GM12878 (cell line): ENCODE results near the gene RAPGEF4. TPM values are rescaled to one million over a fixed set of nuclear protein-coding genes. Genes with fewer than 3 reads are reported as not detected.

ENCODE experiments used
- ATAC-seq: fragments of 200-7000 bp; cut with Tn5 transposase; 3 replicates; pipeline ENCODE4 v1.9.1; 2020; ENCODE audit warnings: mild to moderate bottlenecking, moderate library complexity
- BruUV-seq: library from RNA; stranded (reverse); fragments of 400-500 nt; replicated peaks from 2 replicates; lab custom pipeline; 2021; lab: Mats Ljungman, UMichigan
- CTCF ChIA-PET: fragments of 300-600 bp; sonication (Branson Sonifier 250); formaldehyde crosslinking; extraction: SDS; loops from one replicate; lab custom pipeline; 2021; ENCODE audit warnings: inconsistent platforms; lab: Yijun Ruan, JAX
- POLR2A ChIA-PET: fragments of 350-600 bp; formaldehyde crosslinking; extraction: SDS; loops from one replicate; lab custom pipeline; 2021; ENCODE audit warnings: inconsistent platforms; lab: Charles Lee
- RAD21 ChIA-PET: fragments of 300-600 bp; sonication (Branson Sonifier 250); formaldehyde crosslinking; loops from one replicate; lab custom pipeline; 2023; ENCODE audit warnings: antibody characterized with exemption; ENCODE audit not compliant: unreplicated experiment; lab: Charles Lee
- SMC1A ChIA-PET: fragments of 300-600 bp; sonication (Branson Sonifier 250); formaldehyde crosslinking; loops from one replicate; lab custom pipeline; 2023; ENCODE audit not compliant: unreplicated experiment, uncharacterized antibody; lab: Charles Lee
- DNase-seq: peaks from one replicate; pipeline ENCODE4 v3.0.0-alpha.2; 2011; ENCODE audit warnings: low read depth, low spot score
- FAIRE-seq: peaks from 3 replicates; lab custom pipeline; 2011; peaks lifted over from hg19 to GRCh38; lab: Jason Lieb, UNC
- H2AFZ ChIP-seq: 2 replicates; pipeline ENCODE4 v1.6.0; 2011; ENCODE audit warnings: low read depth, low read length, control low read depth; ENCODE audit not compliant: control insufficient read depth
- H3K27ac ChIP-seq: 2 replicates; pipeline ENCODE4 v1.5.1; 2011; ENCODE audit warnings: control low read depth; ENCODE audit not compliant: control insufficient read depth, insufficient read depth
- H3K27me3 ChIP-seq, 2 experiments: replicated peaks in 1 of 2; 2 replicates each; pipeline versions ENCODE4 v1.6.0 to v1.6.1; 2011; ENCODE audit warnings: low read length in 1 of 2; ENCODE audit not compliant: control insufficient read depth in 2 of 2, insufficient read depth in 2 of 2
- H3K36me3 ChIP-seq, 2 experiments: 2 replicates each; pipeline ENCODE4 v1.5.1; 2011; ENCODE audit warnings: low read length in 1 of 2; ENCODE audit not compliant: control insufficient read depth in 2 of 2, insufficient read depth in 2 of 2
- H3K4me1 ChIP-seq: 2 replicates; pipeline ENCODE4 v1.6.1; 2011; ENCODE audit warnings: mild to moderate bottlenecking, low read length, moderate library complexity, mixed read lengths; ENCODE audit not compliant: control insufficient read depth, insufficient read depth
- H3K4me2 ChIP-seq: 2 replicates; pipeline ENCODE4 v1.6.0; 2011; ENCODE audit warnings: control low read depth; ENCODE audit not compliant: control insufficient read depth, insufficient read depth
- H3K4me3 ChIP-seq: fragments of 200-600 bp; sonication (generic); 2 replicates; pipeline ENCODE4 v1.5.1; 2016
- H3K79me2 ChIP-seq: 2 replicates; pipeline ENCODE4 v1.6.0; 2011; ENCODE audit warnings: low read length; ENCODE audit not compliant: control insufficient read depth, insufficient read depth
- H3K9ac ChIP-seq: 2 replicates; pipeline ENCODE4 v1.8.0; 2011; ENCODE audit warnings: low read length, control low read depth, mixed read lengths; ENCODE audit not compliant: control insufficient read depth, insufficient read depth
- H3K9me3 ChIP-seq: replicated peaks from 3 replicates; pipeline ENCODE4 v1.5.1; 2011; ENCODE audit warnings: mild to moderate bottlenecking, low read length; ENCODE audit not compliant: control insufficient read depth, insufficient read depth
- H4K20me1 ChIP-seq: 2 replicates; pipeline ENCODE4 v1.6.0; 2011; ENCODE audit not compliant: control insufficient read depth, insufficient read depth
- ATF2 ChIP-seq: IDR thresholded peaks from 2 replicates; pipeline ENCODE4 v1.6.1; 2012; ENCODE audit warnings: low read length, inconsistent platforms
- EP300 ChIP-seq, 2 experiments: fragments of 150-350 bp in 1 of 2; IDR thresholded peaks; 2 replicates each; pipeline ENCODE4 v1.6.1; 2011 to 2012; ENCODE audit warnings: low read depth in 2 of 2, low read length in 2 of 2, borderline replicate concordance in 1 of 2, improper control_type of control experiment in 1 of 2, inconsistent platforms in 1 of 2; ENCODE audit not compliant: control insufficient read depth in 1 of 2
- HDAC6 ChIP-seq: fragments of 200-600 bp; sonication (generic); IDR thresholded peaks from one replicate; pipeline ENCODE4 v1.8.0; 2017; ENCODE audit warnings: antibody characterized with exemption; ENCODE audit not compliant: unreplicated experiment
- KAT2A ChIP-seq: conservative IDR thresholded peaks from 2 replicates; pipeline ENCODE4 v1.6.1; 2011; ENCODE audit warnings: low read depth, low read length; ENCODE audit not compliant: control insufficient read depth
- SREBF1 ChIP-seq: IDR thresholded peaks from 2 replicates; pipeline ENCODE4 v1.6.1; 2012; ENCODE audit warnings: mild to moderate bottlenecking, low read length
- TARDBP ChIP-seq: IDR thresholded peaks from 2 replicates; pipeline ENCODE4 v1.6.1; 2016; ENCODE audit warnings: borderline replicate concordance
- ZNF592 ChIP-seq: fragments of 450-650 bp; IDR thresholded peaks from 2 replicates; pipeline ENCODE4 v1.6.1; 2017; ENCODE audit warnings: mild to moderate bottlenecking, moderate library complexity
- ZZZ3 ChIP-seq: IDR thresholded peaks from 2 replicates; pipeline ENCODE4 v1.6.1; 2011; ENCODE audit warnings: low read depth; ENCODE audit not compliant: control insufficient read depth, insufficient read length
- WGBS: methylation state at CpG from one replicate; pipeline ENCODE4 v1.1.6; 2016; ENCODE audit warnings: low lambda C conversion rate; ENCODE audit not compliant: insufficient replicate concordance, insufficient coverage; ENCODE audit errors: missing lambda C conversion rate; 5-methylcytosine and 5-hydroxymethylcytosine counted together
- in situ Hi-C: fragments of 300-500 bp; cut with MboI; formaldehyde crosslinking; loops from 9 replicates; pipeline ENCODE4 v1.14.3; 2018; ENCODE audit warnings: mixed read lengths
- intact Hi-C: fragments of 100-400 bp; cut with micrococcal nuclease; formaldehyde crosslinking; loops from one replicate; pipeline ENCODE4 v1.14.2; 2022; ENCODE audit not compliant: unreplicated experiment
- polyA plus RNA-seq, 11 experiments: library from polyadenylated mRNA; depleted of rRNA in 4 of 11; unstranded in 6 of 11; stranded (reverse) in 5 of 11; fragments of >200 nt; fragmentation: Nextera tagmentation in 4 of 11; fragmentation: Illumina TruSeq in 1 of 11; extraction: Ambion mirVana in 4 of 11; extraction: Trizol in 1 of 11; gene quantifications; 1 replicate in 1 of 11; 2 replicates in 10 of 11; pipeline versions ENCODE4 v1.2.1 to v1.2.3, GENCODE V29; 2011 to 2016; ENCODE audit warnings: inconsistent platforms in 2 of 11, missing spikeins in 2 of 11, low read depth in 1 of 11
- total RNA-seq, 4 experiments: library from RNA; depleted of rRNA in 3 of 4; stranded (reverse); fragments of >200 nt in 3 of 4; fragmentation: Illumina TruSeq in 1 of 4; extraction: Trizol in 1 of 4; gene quantifications; 2 replicates each; pipeline versions ENCODE4 v1.2.1 to v1.2.3, GENCODE V29; 2013 to 2021
- TF ChIP-seq, protein P1 (sequence below): fragments of 450-650 bp; IDR thresholded peaks from 2 replicates; pipeline ENCODE4 v1.6.1; 2016; ENCODE audit warnings: mild to moderate bottlenecking, moderate library complexity, borderline replicate concordance

The RAPGEF4 gene
- total and polyA plus RNA-seq, 10 of the 15 experiments (the other 5 are each of a cell fraction or from before 2014, with no cell fraction given), result 0.18 TPM; not detected in 8

DNA sequence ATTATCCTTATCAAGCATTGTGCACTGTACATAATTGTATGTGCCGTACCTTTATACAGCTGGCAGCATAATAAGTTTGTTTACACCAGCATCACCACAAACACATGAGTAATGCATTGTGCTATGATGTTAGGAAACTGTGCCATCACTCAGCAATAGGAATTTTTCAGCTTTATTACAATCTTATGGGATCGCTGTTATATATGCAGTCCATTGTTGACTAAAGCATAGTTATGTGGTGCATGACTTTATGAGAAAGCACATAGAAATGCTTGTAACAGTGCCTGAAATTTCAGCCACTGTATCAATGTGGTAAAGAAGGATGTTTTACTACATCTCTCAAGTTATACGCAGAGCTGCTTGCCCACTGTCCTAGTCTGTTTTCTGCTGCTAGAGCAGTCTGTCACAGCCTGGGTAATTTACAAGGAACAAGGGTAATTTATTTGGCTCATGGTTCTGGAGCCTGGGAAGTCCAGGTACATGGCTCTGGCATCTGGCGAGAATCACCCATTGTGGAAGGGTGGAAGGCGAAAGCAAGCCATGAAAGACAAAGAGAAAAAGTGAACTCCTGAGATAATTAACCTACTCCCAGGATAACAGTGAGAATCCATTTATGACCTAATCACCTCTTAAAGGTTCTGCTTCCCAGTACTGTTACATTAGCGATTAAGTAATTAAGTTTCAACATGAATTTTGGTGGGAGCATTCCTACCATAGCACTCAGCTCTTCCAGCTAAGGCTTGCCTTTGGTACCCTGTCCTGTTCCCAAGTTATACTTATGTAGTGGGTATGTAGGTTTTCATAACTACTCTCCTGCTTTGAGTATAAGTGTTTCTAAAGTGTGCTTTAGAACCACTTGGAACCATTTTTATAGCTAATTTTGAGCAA is 344.6 kb downstream of the RAPGEF4 start:
- intact Hi-C loops (loop anchor here (5.0 kb wide), 1 partner anchor 277 kb away; no protein-coding TSS in a partner anchor), in situ Hi-C loops (no loop called here)
- Histone ChIP-seq H2AFZ (no peak overlapping the region), H3K79me2 (peaks cover 30% of the 10 kb centered on the region), H3K36me3 (no peaks in the 10 kb centered on the region), H4K20me1 (no peaks in the 10 kb centered on the region), H3K4me2 (no peak overlapping the region), H3K4me1 (peaks cover 3% of the 10 kb centered on the region), H3K9me3 (no peaks in the 10 kb centered on the region; the same call in 2 of the 3 replicates), H3K9ac (no peak overlapping the region), H3K27ac (no peak overlapping the region), H3K27me3 (no peaks in the 10 kb centered on the region), H3K4me3 (no peak overlapping the region; the same call in 1 of the 2 replicates)
- ATAC-seq (no peak), FAIRE-seq (no peak), DNase-seq (no peak)
- CTCF ChIA-PET, result interaction anchor here (1.1 kb wide), 1 partner anchor 11 kb away, joined by 4 read pairs; no protein-coding TSS in a partner anchor
- BruUV-seq, result no TSS peak
- RAD21 ChIA-PET, result no interaction called here
- SMC1A ChIA-PET, result interaction anchor here (1.6 kb wide), 1 partner anchor 11 kb away, joined by 3 read pairs; no protein-coding TSS in a partner anchor
- POLR2A ChIA-PET, result no interaction called here
- over 99% methylated on average over 6 of the region's 6 CpGs for WGBS
- TF ChIP-seq SREBF1 (no peak), HDAC6 (no peak), ZNF592 (no peak), ZZZ3 (no peak), EP300 (IDR thresholded peaks at IDR 0.05; ENCODE audit: borderline replicate concordance in 1 of 2, control insufficient read depth in 1 of 2, low read depth in 2 of 2, low read length in 2 of 2) (no peak), TARDBP (no peak), KAT2A (no peak), ATF2 (no peak)
- TF ChIP-seq, protein P1, sequence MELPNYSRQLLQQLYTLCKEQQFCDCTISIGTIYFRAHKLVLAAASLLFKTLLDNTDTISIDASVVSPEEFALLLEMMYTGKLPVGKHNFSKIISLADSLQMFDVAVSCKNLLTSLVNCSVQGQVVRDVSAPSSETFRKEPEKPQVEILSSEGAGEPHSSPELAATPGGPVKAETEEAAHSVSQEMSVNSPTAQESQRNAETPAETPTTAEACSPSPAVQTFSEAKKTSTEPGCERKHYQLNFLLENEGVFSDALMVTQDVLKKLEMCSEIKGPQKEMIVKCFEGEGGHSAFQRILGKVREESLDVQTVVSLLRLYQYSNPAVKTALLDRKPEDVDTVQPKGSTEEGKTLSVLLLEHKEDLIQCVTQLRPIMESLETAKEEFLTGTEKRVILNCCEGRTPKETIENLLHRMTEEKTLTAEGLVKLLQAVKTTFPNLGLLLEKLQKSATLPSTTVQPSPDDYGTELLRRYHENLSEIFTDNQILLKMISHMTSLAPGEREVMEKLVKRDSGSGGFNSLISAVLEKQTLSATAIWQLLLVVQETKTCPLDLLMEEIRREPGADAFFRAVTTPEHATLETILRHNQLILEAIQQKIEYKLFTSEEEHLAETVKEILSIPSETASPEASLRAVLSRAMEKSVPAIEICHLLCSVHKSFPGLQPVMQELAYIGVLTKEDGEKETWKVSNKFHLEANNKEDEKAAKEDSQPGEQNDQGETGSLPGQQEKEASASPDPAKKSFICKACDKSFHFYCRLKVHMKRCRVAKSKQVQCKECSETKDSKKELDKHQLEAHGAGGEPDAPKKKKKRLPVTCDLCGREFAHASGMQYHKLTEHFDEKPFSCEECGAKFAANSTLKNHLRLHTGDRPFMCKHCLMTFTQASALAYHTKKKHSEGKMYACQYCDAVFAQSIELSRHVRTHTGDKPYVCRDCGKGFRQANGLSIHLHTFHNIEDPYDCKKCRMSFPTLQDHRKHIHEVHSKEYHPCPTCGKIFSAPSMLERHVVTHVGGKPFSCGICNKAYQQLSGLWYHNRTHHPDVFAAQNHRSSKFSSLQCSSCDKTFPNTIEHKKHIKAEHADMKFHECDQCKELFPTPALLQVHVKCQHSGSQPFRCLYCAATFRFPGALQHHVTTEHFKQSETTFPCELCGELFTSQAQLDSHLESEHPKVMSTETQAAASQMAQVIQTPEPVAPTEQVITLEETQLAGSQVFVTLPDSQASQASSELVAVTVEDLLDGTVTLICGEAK, result no peak
